Sigmoid colon (tissue), 7 donors: ENCODE data around the gene CYP24A1. TPM values are rescaled to one million over a fixed set of nuclear protein-coding genes. Genes with fewer than 3 reads are reported as not detected.

Source experiments
- DNase-seq: peaks from one replicate; pipeline ENCODE4 v3.0.0-alpha.2; 2019
- H3K27ac ChIP-seq, 4 donors: fragments of 200-600 bp; sonication (generic); one replicate each; pipeline ENCODE4 v1.5.1; 2016 to 2019; ENCODE audit warnings: mild to moderate bottlenecking in 1 of 4
- H3K27me3 ChIP-seq, 3 donors: fragments of 200-600 bp; sonication (generic); one replicate each; pipeline ENCODE4 v1.5.1; 2019; ENCODE audit warnings: mild to moderate bottlenecking in 1 of 3
- H3K36me3 ChIP-seq, 4 donors: fragments of 200-600 bp; sonication (generic); one replicate each; pipeline ENCODE4 v1.5.1; 2016 to 2019
- H3K4me1 ChIP-seq, 4 donors: fragments of 200-600 bp; sonication (generic); one replicate each; pipeline ENCODE4 v1.5.1; 2017 to 2019
- H3K4me3 ChIP-seq, 4 donors: fragments of 200-600 bp; sonication (generic); one replicate each; pipeline ENCODE4 v1.5.1; 2017 to 2019; ENCODE audit warnings: mild to moderate bottlenecking in 2 of 4, moderate library complexity in 1 of 4
- H3K9me3 ChIP-seq, 4 donors: fragments of 200-600 bp in 3 of 4; sonication (generic) in 3 of 4; one replicate each; pipeline versions ENCODE4 v1.5.1 to v1.6.1; 2013 to 2019
- EP300 ChIP-seq, 4 donors: sonication (generic); formaldehyde crosslinking; IDR thresholded peaks; one replicate each; pipeline ENCODE4 v1.6.1; 2017; ENCODE audit warnings: antibody characterized with exemption in 4 of 4
- POLR2A ChIP-seq, 2 donors: fragments of 450-650 bp; IDR thresholded peaks; one replicate each; pipeline ENCODE4 v1.6.1; 2016; ENCODE audit warnings: antibody characterized with exemption in 2 of 2, mild to moderate bottlenecking in 2 of 2, moderate library complexity in 2 of 2
- POLR2AphosphoS5 ChIP-seq, 4 donors: sonication (generic); formaldehyde crosslinking; IDR thresholded peaks; one replicate each; pipeline ENCODE4 v1.6.1; 2017; ENCODE audit warnings: antibody characterized with exemption in 4 of 4
- WGBS, 2 donors: extraction: QIAGEN DNeasy Blood & Tissue Kit; methylation state at CpG; one replicate each; pipeline ENCODE4 v1.1.7; 2013; 5-methylcytosine and 5-hydroxymethylcytosine counted together
- intact Hi-C: fragments of 100-400 bp; cut with DNase I; formaldehyde crosslinking; loops from one replicate; pipeline ENCODE4 v1.15.1; 2023
- polyA plus RNA-seq, 3 donors: library from polyadenylated mRNA; stranded (reverse); fragments of 200-250 nt; gene quantifications; one replicate each; pipeline ENCODE4 v1.2.3, GENCODE V29; 2013
- total RNA-seq, 4 donors: library from RNA; depleted of rRNA; stranded (reverse); fragments of >200 nt; gene quantifications; one replicate each; pipeline ENCODE4 v1.1.0, GENCODE V29; 2016
- TF ChIP-seq, protein P1 (sequence below), 4 experiments: fragments of 450-650 bp in 3 of 4; fragments of 200-600 bp in 1 of 4; IDR thresholded peaks; one replicate each; pipeline ENCODE4 v1.5.1; 2016 to 2019; ENCODE audit warnings: antibody characterized with exemption in 4 of 4, mild to moderate bottlenecking in 3 of 4, moderate library complexity in 2 of 4
- donor health status: healthy with polysubstance abuse.
- donor health status: Bipolar disorder and iron deficiency.
- donor health status: healthy.

Gene CYP24A1
- not detected for total RNA-seq
- 1 to 10 TPM in 1 of 3 donors, under 1 TPM in 1, not detected in 1; 0.26 to 1.8 TPM for polyA plus RNA-seq

DNA sequence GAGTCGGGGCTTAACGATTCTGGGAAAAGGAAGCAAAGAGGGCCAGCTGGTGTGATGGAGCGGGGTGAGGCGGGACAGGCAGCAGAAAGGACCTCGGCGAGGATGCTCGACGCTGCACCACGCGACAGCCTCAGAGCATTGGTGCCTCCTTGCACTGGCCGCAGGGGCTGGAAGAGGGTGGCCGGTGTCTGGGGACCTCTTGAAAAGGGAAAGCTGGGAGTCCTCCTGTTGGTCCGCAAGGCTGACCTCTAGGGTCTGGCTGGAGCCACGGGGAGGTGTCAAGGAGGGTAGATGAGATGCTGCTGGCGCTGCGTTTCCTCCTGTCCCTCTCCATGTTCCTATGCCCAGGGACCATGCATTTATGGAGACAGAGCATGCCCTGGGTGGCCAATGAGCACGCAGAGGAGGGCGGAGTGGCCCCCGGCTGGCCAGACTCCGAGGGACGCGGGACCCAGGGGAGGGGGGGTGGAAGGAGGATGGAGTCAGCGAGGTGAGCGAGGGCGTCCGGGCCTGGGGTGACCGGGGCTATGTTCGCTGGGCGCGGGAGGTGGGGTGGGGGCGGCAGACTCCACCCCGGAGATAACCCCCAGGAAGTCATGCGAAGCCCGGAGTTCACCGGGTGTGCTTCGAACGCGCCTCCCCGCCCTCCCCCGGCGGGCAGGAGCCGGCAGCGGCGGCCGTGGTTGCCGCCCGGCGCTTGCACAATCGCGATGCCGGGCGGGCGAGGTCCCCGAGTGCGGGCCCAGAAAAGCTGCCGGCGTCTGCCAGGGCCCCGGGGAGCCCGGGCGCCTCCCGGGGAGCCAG is at the start of gene CYP24A1:
Gene CYP24A1, minus strand, starts transcription at position 334 of the 804 bp plus-strand sequence. CDS start 407 bp downstream, outside the sequence.
- 2 to 3% methylated on average over 61 of the region's 61 CpGs for WGBS, 2 donors

GRCh38 chr20:54223285-54223684 is 49.5 kb upstream of the CYP24A1 start:
- peaks cover 0 to 3% (median 0%) of the 10 kb centered on the region in 4 donors for H3K4me1 ChIP-seq
- WGBS, 2 donors = 76 to 86% methylated on average over 5 of the region's 5 CpGs
- no peak for DNase-seq
- intact Hi-C loops = no loop called here
- H3K9me3 ChIP-seq = no peaks in the 10 kb centered on the region
- TF ChIP-seq POLR2A (IDR thresholded peaks at IDR 0.05) (no peak), EP300 (IDR thresholded peaks at IDR 0.05) (no peak), POLR2AphosphoS5 (IDR thresholded peaks at IDR 0.05) (no peak)
- TF ChIP-seq, protein P1, sequence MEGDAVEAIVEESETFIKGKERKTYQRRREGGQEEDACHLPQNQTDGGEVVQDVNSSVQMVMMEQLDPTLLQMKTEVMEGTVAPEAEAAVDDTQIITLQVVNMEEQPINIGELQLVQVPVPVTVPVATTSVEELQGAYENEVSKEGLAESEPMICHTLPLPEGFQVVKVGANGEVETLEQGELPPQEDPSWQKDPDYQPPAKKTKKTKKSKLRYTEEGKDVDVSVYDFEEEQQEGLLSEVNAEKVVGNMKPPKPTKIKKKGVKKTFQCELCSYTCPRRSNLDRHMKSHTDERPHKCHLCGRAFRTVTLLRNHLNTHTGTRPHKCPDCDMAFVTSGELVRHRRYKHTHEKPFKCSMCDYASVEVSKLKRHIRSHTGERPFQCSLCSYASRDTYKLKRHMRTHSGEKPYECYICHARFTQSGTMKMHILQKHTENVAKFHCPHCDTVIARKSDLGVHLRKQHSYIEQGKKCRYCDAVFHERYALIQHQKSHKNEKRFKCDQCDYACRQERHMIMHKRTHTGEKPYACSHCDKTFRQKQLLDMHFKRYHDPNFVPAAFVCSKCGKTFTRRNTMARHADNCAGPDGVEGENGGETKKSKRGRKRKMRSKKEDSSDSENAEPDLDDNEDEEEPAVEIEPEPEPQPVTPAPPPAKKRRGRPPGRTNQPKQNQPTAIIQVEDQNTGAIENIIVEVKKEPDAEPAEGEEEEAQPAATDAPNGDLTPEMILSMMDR (IDR thresholded peaks at IDR 0.05) = no peak
- H3K36me3 ChIP-seq = peaks cover 0 to 5% (median 0%) of the 10 kb centered on the region in 4 donors
- no peak overlapping the region for H3K4me3 ChIP-seq
- no peaks in the 10 kb centered on the region for H3K27me3 ChIP-seq
- H3K27ac ChIP-seq = no peak overlapping the region

More for the DNA sequence above, at the start of gene CYP24A1:
- Histone ChIP-seq H3K27me3 (peaks cover 13 to 76% (median 43%) of the 10 kb centered on the region in 3 donors), H3K4me3 (peak within 1 kb of the TSS in 2 of 4 donors; percentile 4 to 8), H3K9me3 (no peaks in the 10 kb centered on the region), H3K4me1 (peaks cover 0 to 24% (median 16%) of the 10 kb centered on the region in 4 donors), H3K27ac (no peak within 1 kb of the TSS), H3K36me3 (no peaks in the 10 kb centered on the region)
- intact Hi-C loops = no loop called here
- DNase-seq = no peak
- no peak for TF ChIP-seq EP300 (IDR thresholded peaks at IDR 0.05)
- TF ChIP-seq POLR2AphosphoS5 (IDR thresholded peaks at IDR 0.05) = no peak
- TF ChIP-seq, protein P1 (IDR thresholded peaks at IDR 0.05) = no peak
- TF ChIP-seq POLR2A (IDR thresholded peaks at IDR 0.05) = no peak

GRCh38 chr20:54221996-54222890 is 48.5 kb upstream of the CYP24A1 start:
- intact Hi-C loops = loop anchor here (2.0 kb wide), 1 partner anchor 427 kb away; no protein-coding TSS in a partner anchor
- no peaks in the 10 kb centered on the region for H3K27me3 ChIP-seq
- H3K4me3 ChIP-seq = no peak overlapping the region
- H3K36me3 ChIP-seq = peaks cover 0 to 8% (median 0%) of the 10 kb centered on the region in 4 donors
- TF ChIP-seq POLR2A (IDR thresholded peaks at IDR 0.05) (no peak), EP300 (IDR thresholded peaks at IDR 0.05) (no peak), POLR2AphosphoS5 (IDR thresholded peaks at IDR 0.05) (no peak)
- TF ChIP-seq, protein P1 (IDR thresholded peaks at IDR 0.05) = no peak
- H3K27ac ChIP-seq = no peak overlapping the region
- peaks cover 0 to 4% (median 0%) of the 10 kb centered on the region in 4 donors for H3K4me1 ChIP-seq
- WGBS, 2 donors = 59 to 67% methylated on average over 17 of the region's 17 CpGs
- no peaks in the 10 kb centered on the region for H3K9me3 ChIP-seq
- DNase-seq = no peak

DNA sequence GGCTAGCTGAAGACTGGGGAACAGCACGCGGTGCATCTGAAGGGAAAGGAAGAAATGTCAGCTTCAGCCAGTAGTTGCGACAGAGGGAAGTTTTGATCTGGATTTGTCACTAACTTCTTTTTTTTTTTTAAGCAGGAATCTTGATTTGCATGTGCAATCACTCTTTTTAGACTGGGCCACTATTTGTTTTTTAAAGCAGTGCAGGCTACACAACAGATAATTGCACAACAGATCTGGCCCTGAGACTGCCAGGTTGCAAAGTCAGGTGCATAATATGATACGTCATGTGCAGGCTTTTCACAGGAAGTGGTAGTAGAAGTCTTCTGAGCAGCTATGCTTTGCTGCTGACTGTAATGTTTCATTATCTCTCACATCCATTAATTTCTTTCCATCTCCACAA is 47.6 kb upstream of the CYP24A1 start:
- WGBS, 2 donors = 81 to 91% methylated on average over 4 of the region's 4 CpGs
- Histone ChIP-seq H3K9me3 (no peaks in the 10 kb centered on the region), H3K4me1 (peaks cover 0 to 4% (median 0%) of the 10 kb centered on the region in 4 donors), H3K27me3 (no peaks in the 10 kb centered on the region), H3K36me3 (peaks cover 0 to 14% (median 0%) of the 10 kb centered on the region in 4 donors), H3K27ac (no peak overlapping the region), H3K4me3 (no peak overlapping the region)
- no peak for DNase-seq
- intact Hi-C loops = loop anchor here (2.0 kb wide), 1 partner anchor 427 kb away; no protein-coding TSS in a partner anchor
- TF ChIP-seq, protein P1 (IDR thresholded peaks at IDR 0.05) = no peak
- TF ChIP-seq POLR2AphosphoS5 (IDR thresholded peaks at IDR 0.05) = no peak
- TF ChIP-seq EP300 (IDR thresholded peaks at IDR 0.05) = no peak
- TF ChIP-seq POLR2A (IDR thresholded peaks at IDR 0.05) = no peak
